GM12872 (cell line): Measurements from ENCODE around the gene RORB.

Source experiments
- CTCF ChIP-seq: IDR thresholded peaks from 3 replicates; pipeline ENCODE4 v1.5.1; 2011; ENCODE audit warnings: low read depth, mild to moderate bottlenecking, low read length, moderate library complexity; ENCODE audit not compliant: insufficient read depth

Gene RORB

GRCh38 chr9:74513221-74513620 is 16.1 kb downstream of the RORB start:
- TF ChIP-seq CTCF = no peak

DNA sequence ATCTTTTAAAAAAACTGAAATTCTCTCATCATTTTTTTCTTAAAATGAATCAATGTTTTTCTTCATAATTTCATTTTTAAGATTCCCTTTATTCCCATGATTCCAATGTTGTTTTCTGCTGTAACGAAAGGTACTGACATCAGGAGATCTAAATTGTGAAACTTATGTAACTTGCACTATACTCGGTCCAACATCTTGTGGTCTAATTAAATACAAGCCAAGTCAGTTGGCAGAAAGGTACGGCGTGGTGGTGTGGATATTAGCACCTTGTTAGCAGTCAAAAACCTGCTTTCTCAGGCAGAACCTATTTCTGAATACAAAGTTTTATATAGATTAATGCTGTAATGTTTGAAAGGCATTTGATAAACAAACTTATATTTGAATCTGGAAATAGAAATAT is 20.1 kb downstream of the RORB start:
- no peak for TF ChIP-seq CTCF

- no peak for TF ChIP-seq CTCF
These were observed 22.3 kb downstream of the RORB start for GRCh38 chr9:74519419-74519818.

GRCh38 chr9:74521009-74521408 is 23.9 kb downstream of the RORB start:
- no peak for TF ChIP-seq CTCF

GRCh38 chr9:74524289-74524688 is 27.2 kb downstream of the RORB start:
- TF ChIP-seq CTCF = no peak

DNA sequence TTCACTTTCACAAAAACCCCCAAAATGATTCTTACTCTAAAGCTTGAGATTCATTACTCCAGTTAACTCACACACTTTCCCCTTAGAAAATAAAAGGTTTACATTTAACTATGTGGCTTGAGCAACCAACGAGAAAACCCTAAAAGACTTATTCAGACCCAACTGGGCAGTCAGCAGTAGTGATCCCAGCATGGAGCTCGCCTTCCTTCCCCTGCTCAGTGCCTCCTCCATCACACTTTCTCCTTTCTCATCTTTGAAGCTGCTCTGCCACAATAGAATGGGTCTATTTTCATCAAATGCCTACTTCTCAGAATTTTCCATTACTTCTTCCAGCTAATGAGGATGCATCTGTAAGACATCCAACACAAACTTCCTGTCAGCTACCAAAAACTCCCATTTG is 29.1 kb downstream of the RORB start:
- TF ChIP-seq CTCF = no peak

DNA sequence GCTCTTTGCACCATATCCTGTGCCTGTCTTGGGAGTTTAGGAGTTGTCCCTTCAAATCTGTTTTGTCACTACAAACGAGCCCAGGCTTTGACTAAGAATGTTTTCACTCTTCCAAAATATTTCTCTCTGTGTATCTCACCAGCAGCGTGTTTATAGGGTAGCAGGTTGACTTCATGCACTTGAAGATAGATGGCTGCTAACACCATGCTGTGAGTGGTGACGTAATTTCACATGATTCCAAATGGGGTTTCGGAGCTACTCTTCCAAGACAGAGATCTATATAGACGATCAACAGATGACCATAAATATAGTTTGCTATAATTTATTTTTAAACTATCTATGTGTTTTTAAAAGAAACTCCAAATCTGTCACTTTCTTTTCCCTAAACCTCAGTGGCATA is 30.6 kb downstream of the RORB start:
- TF ChIP-seq CTCF = no peak

DNA sequence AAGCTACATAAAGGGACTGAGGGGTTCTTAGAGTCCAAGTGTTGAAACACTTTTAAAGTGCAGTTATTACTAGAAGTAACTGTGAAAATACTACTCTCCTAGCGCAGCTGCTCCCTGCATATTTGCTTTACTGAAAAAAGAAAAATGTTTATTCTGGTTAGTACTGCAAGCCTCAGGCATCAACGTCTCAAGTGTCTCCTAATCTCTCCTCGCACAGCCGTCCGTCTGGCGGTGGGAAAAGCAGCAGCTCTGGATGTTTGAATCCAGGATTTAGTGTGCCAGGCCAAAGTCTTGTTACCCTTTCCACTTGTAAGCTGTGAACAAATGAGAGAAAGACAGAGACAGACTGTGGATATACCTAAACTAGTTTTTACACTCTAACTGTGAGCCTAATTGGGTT is 31.1 kb downstream of the RORB start:
- no peak for TF ChIP-seq CTCF
